BE2C (cell line): Measurements from ENCODE around the gene RALGPS1.

Experiments used
- DNase-seq: peaks from one replicate; pipeline ENCODE4 v3.0.0-alpha.2; 2020
- H3K27me3 ChIP-seq: fragments of 250-450 bp; sonication (Bioruptor Pico); 2 replicates; pipeline ENCODE4 v1.5.1; 2020; ENCODE audit warnings: mild to moderate bottlenecking
- H3K36me3 ChIP-seq: fragments of 250-450 bp; sonication (Bioruptor Pico); 2 replicates; pipeline ENCODE4 v1.5.1; 2020; ENCODE audit warnings: mild to moderate bottlenecking
- H3K4me1 ChIP-seq: fragments of 250-450 bp; sonication (Bioruptor Pico); 2 replicates; pipeline ENCODE4 v1.5.1; 2020
- H3K4me3 ChIP-seq: 2 replicates; pipeline ENCODE4 v1.5.1; 2011; ENCODE audit warnings: low read depth, low read length
- H3K9me3 ChIP-seq: fragments of 250-450 bp; sonication (Bioruptor Pico); 2 replicates; pipeline ENCODE4 v1.5.1; 2020
- CTCF ChIP-seq: IDR thresholded peaks from 2 replicates; pipeline ENCODE4 v1.5.1; 2012; ENCODE audit warnings: mild to moderate bottlenecking, low read depth, low read length

The RALGPS1 gene

GRCh38 chr9:127059765-127060361, 145.3 kb downstream of the RALGPS1 start:
- TF ChIP-seq CTCF: no peak
- no peaks in the 10 kb centered on the region for H3K9me3 ChIP-seq
- no peak overlapping the region for H3K4me3 ChIP-seq
- H3K4me1 ChIP-seq: no peaks in the 10 kb centered on the region
- no peak for DNase-seq
- no peaks in the 10 kb centered on the region for H3K27me3 ChIP-seq
- H3K36me3 ChIP-seq: no peaks in the 10 kb centered on the region

GRCh38 chr9:127061411-127061810, 146.8 kb downstream of the RALGPS1 start:
- H3K4me1 ChIP-seq: no peaks in the 10 kb centered on the region
- TF ChIP-seq CTCF: no peak
- H3K9me3 ChIP-seq: no peaks in the 10 kb centered on the region
- H3K4me3 ChIP-seq: no peak overlapping the region
- no peaks in the 10 kb centered on the region for H3K36me3 ChIP-seq
- H3K27me3 ChIP-seq: no peaks in the 10 kb centered on the region
- no peak for DNase-seq

DNA sequence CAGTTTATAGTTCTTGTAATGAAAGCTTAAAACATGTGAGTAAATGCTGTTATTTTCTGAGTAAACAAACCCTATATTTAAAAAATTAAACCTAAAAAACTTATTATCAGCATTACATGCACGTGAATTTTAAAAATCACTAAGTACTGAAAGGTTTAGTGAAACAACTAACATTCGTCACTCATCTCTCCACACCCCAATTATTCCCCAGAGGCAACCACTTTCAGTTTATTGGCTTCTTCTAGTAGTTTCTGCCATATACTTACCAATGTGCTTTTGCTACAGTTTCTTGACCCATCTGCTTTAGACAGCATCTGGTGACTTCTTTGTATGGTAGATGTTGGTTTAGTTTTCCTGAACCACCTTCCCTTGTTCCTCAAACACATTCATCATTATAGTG, 149.8 kb downstream of the RALGPS1 start:
- TF ChIP-seq CTCF: no peak
- no peaks in the 10 kb centered on the region for H3K36me3 ChIP-seq
- H3K27me3 ChIP-seq: no peaks in the 10 kb centered on the region
- no peak overlapping the region for H3K4me3 ChIP-seq
- no peaks in the 10 kb centered on the region for H3K9me3 ChIP-seq
- no peaks in the 10 kb centered on the region for H3K4me1 ChIP-seq
- no peak for DNase-seq

DNA sequence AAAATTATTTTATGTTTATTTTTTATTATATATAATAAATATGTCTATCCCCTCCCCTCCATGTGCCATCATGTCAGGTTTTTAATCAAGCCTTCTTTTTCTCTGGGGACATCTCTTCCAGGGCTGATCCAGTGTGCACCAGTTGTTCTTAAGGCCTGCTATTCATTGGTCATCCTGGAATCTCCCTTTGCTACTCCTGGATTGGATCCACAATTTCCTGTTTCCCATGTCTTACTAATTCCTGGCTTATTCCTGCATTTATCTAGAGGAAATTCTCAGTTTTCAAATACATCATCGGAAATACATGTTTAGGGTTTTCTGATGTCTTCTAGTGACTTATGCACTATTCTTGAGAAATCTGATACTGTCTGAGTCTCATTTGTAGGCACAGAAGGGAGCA, 151.0 kb downstream of the RALGPS1 start:
- no peaks in the 10 kb centered on the region for H3K9me3 ChIP-seq
- no peak for DNase-seq
- no peaks in the 10 kb centered on the region for H3K27me3 ChIP-seq
- H3K4me3 ChIP-seq: no peak overlapping the region
- no peaks in the 10 kb centered on the region for H3K4me1 ChIP-seq
- H3K36me3 ChIP-seq: no peaks in the 10 kb centered on the region
- TF ChIP-seq CTCF: no peak

GRCh38 chr9:127066060-127066850, 151.7 kb downstream of the RALGPS1 start:
- H3K27me3 ChIP-seq: no peaks in the 10 kb centered on the region
- TF ChIP-seq CTCF: no peak
- no peaks in the 10 kb centered on the region for H3K4me1 ChIP-seq
- no peak overlapping the region for H3K4me3 ChIP-seq
- H3K36me3 ChIP-seq: no peaks in the 10 kb centered on the region
- DNase-seq: no peak
- H3K9me3 ChIP-seq: no peaks in the 10 kb centered on the region

- DNase-seq: no peak
- Histone ChIP-seq H3K4me1 (no peaks in the 10 kb centered on the region), H3K4me3 (no peak overlapping the region)
Measured at GRCh38 chr9:127066851-127067136, 152.2 kb downstream of the RALGPS1 start.

More at GRCh38 chr9:127066851-127067136, 152.2 kb downstream of the RALGPS1 start:
- TF ChIP-seq CTCF: no peak
- no peaks in the 10 kb centered on the region for H3K27me3 ChIP-seq
- H3K9me3 ChIP-seq: no peaks in the 10 kb centered on the region
- no peaks in the 10 kb centered on the region for H3K36me3 ChIP-seq
